WTC11 (cell line): ENCODE measurements around the gene LRFN2.

ENCODE experiments used
- AFF4 ChIP-seq: sonication (generic); formaldehyde crosslinking; IDR thresholded peaks from 2 replicates; pipeline ENCODE4 v1.8.1; 2023; ENCODE audit warnings: mild to moderate bottlenecking, missing genetic modification reagents, borderline replicate concordance
- ATF1 ChIP-seq: sonication (generic); formaldehyde crosslinking; IDR thresholded peaks from 2 replicates; pipeline ENCODE4 v1.8.1; 2023; ENCODE audit warnings: mild to moderate bottlenecking, moderate library complexity, missing genetic modification reagents
- ATF6 ChIP-seq: sonication (generic); formaldehyde crosslinking; IDR thresholded peaks from 2 replicates; pipeline ENCODE4 v1.8.1; 2023; ENCODE audit warnings: mild to moderate bottlenecking, missing genetic modification reagents
- CBFB ChIP-seq: sonication (generic); formaldehyde crosslinking; IDR thresholded peaks from 2 replicates; pipeline ENCODE4 v1.8.1; 2022; ENCODE audit warnings: mild to moderate bottlenecking, low read depth, missing genetic modification reagents
- CREM ChIP-seq: sonication (generic); formaldehyde crosslinking; IDR thresholded peaks from 2 replicates; pipeline ENCODE4 v1.8.1; 2022; ENCODE audit warnings: mild to moderate bottlenecking, missing genetic modification reagents, moderate library complexity
- CTCF ChIP-seq: fragments of 200-600 bp; IDR thresholded peaks from 2 replicates; pipeline ENCODE4 v1.8.0; 2022; ENCODE audit warnings: antibody characterized with exemption
- ELF4 ChIP-seq: sonication (generic); formaldehyde crosslinking; IDR thresholded peaks from 2 replicates; pipeline ENCODE4 v1.8.1; 2022; ENCODE audit warnings: low read depth, mild to moderate bottlenecking, moderate library complexity, missing genetic modification reagents
- EMX1 ChIP-seq: fragments of 250-450 bp; sonication (Bioruptor Pico); IDR thresholded peaks from 2 replicates; pipeline ENCODE4 v1.8.0; 2021; ENCODE audit warnings: mild to moderate bottlenecking
- KAT7 ChIP-seq: sonication (generic); formaldehyde crosslinking; IDR thresholded peaks from 2 replicates; pipeline ENCODE4 v1.8.1; 2023; ENCODE audit warnings: missing genetic modification reagents, mild to moderate bottlenecking, borderline replicate concordance
- STAT6 ChIP-seq: sonication (generic); formaldehyde crosslinking; conservative IDR thresholded peaks from 2 replicates; pipeline ENCODE4 v1.8.1; 2023; ENCODE audit warnings: mild to moderate bottlenecking, low read depth, missing genetic modification reagents, moderate library complexity
- USF2 ChIP-seq: sonication (generic); formaldehyde crosslinking; IDR thresholded peaks from 2 replicates; pipeline ENCODE4 v1.8.1; 2023; ENCODE audit warnings: mild to moderate bottlenecking, missing genetic modification reagents, moderate library complexity
- ZNF232 ChIP-seq: sonication (generic); formaldehyde crosslinking; IDR thresholded peaks from 2 replicates; pipeline ENCODE4 v1.8.0; 2022; ENCODE audit warnings: mild to moderate bottlenecking, missing genetic modification reagents
- ZNF423 ChIP-seq: fragments of 250-450 bp; sonication (Bioruptor Pico); IDR thresholded peaks from 2 replicates; pipeline ENCODE4 v2.1.2; 2022; ENCODE audit warnings: mild to moderate bottlenecking, moderate library complexity

- no peak for TF ChIP-seq EMX1 (CRISPR knock-in tag)
- TF ChIP-seq CTCF, result no peak
- no peak for TF ChIP-seq ELF4 (CRISPR knock-in tag)
- TF ChIP-seq CBFB (CRISPR knock-in tag), result no peak
- no peak for TF ChIP-seq KAT7 (CRISPR knock-in tag)
- TF ChIP-seq AFF4, result no peak
- no peak for TF ChIP-seq ZNF423 (CRISPR knock-in tag)
- no peak for TF ChIP-seq ZNF232 (CRISPR knock-in tag)
- no peak for TF ChIP-seq CREM
- TF ChIP-seq ATF6, result no peak
- no peak for TF ChIP-seq USF2
- no peak for TF ChIP-seq ATF1 (CRISPR knock-in tag)
- TF ChIP-seq STAT6, result no peak
Observed at GRCh38 chr6:40440053-40440452, 147.1 kb downstream of the LRFN2 start.
